ENCODE results near the gene MLLT6.

DNA sequence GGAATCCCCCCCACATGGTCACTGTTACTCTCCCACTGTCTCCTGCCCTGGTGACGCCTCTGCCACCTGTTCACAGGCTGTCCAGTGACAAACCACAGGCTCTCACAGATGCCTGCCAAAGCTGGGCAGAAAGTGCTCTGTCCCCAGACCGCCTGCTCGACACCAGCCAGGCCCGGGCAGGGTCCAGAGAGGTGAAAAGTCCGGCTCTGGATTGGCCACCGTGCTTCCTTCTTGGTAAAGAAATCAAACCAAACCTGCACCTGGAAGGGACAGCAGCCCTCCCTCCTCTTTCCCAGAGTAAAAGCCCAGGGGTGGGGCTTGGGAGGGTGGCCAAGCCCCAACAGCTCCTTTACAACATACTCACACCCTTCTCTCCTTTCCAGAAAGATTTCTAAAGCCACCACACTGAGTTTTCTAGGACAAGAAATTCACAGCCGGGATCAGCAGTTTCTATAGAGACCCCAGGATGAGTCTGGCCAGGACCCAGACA, 36.9 kb downstream of the MLLT6 start:
- TF ChIP-seq, protein P1, sequence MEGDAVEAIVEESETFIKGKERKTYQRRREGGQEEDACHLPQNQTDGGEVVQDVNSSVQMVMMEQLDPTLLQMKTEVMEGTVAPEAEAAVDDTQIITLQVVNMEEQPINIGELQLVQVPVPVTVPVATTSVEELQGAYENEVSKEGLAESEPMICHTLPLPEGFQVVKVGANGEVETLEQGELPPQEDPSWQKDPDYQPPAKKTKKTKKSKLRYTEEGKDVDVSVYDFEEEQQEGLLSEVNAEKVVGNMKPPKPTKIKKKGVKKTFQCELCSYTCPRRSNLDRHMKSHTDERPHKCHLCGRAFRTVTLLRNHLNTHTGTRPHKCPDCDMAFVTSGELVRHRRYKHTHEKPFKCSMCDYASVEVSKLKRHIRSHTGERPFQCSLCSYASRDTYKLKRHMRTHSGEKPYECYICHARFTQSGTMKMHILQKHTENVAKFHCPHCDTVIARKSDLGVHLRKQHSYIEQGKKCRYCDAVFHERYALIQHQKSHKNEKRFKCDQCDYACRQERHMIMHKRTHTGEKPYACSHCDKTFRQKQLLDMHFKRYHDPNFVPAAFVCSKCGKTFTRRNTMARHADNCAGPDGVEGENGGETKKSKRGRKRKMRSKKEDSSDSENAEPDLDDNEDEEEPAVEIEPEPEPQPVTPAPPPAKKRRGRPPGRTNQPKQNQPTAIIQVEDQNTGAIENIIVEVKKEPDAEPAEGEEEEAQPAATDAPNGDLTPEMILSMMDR (IDR thresholded peaks at IDR 0.05), result no peak
- TF ChIP-seq POLR2A (IDR thresholded peaks at IDR 0.05), result no peak
